NCI-H1105 (cell line): ENCODE measurements around the gene FOXL2.
"Not testable (repeated sequence)": the region's sequence is repeated elsewhere in the genome, so short reads cannot be mapped to it uniquely, and the experiment has no call there.

ENCODE experiments used
- DNase-seq: peaks from one replicate; lab custom pipeline; 2025; lab: John Stamatoyannopoulos, UW

FOXL2 gene

DNA sequence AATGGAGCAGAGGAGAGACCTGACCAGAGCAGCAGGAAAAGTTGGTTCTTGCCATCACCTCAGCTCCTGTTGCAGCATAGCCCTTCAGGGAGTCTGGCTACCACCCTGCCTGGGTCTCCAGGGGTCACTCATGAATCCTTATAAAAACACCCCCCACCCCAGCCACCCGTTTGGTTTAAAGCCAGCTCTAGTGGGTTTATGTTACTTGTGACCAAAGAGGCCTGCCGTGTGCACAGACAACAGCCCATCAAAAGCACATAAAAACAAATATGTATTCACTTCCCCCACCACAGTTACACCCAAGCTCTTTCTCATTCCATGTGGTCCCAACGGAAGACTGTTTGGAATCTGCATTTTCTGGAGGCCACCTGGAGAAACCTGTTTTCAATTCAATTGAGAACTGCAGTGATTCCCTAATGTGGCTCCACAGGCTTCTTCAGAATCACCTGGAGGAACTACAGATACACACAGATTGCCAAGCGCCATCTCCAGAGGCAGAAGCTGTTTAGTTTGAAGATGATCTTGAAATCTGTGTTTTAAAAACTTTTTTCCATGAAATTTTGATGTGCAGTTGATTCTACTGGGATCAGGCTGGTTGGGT lies 13.8 kb downstream of the FOXL2 start:
- no peak for DNase-seq

GRCh38 chr3:138928727-138929372 lies 18.1 kb downstream of the FOXL2 start:
- no peak for DNase-seq

- peak; percentile 82 for DNase-seq
These were observed 23.4 kb downstream of the FOXL2 start for GRCh38 chr3:138923531-138923994.

- DNase-seq: not testable (repeated sequence)
These were observed 24.5 kb downstream of the FOXL2 start for GRCh38 chr3:138922400-138922799.

GRCh38 chr3:138921316-138922292 lies 25.3 kb downstream of the FOXL2 start:
- no peak for DNase-seq

DNA sequence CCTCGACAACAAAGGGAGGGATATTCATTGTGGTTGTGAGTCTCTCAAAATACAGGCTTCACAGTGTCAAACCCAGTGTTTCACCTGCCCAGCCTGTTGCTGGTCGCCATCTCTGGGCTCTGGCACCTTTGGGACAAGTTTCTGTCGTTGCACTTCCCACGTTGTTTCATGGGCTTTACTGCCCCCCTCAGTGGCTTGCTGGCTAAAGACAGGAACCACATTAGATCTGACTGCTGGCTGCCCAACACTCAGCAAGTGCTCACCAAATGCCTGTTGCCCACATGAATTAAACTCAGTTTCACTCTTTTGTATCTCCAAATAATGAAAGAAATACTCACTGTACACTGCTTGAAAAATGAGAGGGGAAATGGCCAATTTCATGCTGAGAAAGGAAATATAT lies 27.6 kb downstream of the FOXL2 start:
- no peak for DNase-seq

DNA sequence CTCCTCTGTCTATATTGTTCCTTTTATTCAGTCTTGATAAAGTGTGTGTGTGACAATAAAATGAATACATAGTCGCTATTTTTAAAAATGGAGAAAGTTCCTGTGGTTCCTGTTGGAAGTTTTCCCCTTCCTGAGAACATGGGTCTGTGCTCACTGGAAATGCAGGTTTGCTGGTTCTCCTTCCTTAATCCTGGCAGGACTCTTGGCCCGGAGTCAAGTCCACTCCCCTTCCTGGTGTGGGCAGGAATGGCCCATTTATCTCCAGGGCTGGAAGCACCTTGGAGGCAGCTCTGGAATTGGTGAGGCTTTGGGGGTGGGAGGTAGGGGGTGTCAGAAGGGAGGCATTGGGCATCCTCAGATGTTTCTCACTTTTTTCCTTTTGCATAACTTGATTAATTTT lies 30.1 kb downstream of the FOXL2 start:
- no peak for DNase-seq

- DNase-seq: peak; percentile 95
These were observed 31.1 kb downstream of the FOXL2 start for GRCh38 chr3:138915503-138916498.

DNA sequence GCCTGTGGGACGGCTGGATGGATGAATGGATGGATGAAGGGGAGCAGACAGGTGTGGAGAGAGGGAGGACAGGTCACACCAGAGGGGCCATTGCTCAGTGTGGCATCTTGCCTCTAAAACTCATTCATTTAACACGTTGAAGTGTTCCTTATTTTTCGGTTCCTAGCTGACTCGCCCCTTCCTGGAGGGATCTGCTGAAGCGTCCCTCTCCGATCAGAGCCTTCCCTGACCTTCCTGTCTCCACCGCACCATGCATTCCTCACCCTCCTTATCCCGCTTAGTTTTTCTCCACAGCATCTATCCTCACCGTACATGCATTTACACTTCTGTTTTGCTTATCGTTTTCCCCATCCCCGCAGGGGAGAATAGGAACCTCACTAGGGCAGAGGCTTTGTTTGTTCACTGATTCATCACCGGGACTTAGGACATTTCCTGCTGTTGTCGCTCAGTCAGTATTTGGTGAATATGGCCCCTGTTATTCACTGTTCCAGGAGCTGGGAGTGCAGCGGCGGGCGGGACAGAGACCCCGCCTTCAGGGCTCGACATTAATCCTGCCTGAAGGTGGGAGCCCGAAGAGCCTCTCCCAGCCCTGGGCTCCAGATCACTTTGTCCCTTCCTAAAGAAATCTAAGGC lies 32.0 kb downstream of the FOXL2 start:
- no peak for DNase-seq

DNA sequence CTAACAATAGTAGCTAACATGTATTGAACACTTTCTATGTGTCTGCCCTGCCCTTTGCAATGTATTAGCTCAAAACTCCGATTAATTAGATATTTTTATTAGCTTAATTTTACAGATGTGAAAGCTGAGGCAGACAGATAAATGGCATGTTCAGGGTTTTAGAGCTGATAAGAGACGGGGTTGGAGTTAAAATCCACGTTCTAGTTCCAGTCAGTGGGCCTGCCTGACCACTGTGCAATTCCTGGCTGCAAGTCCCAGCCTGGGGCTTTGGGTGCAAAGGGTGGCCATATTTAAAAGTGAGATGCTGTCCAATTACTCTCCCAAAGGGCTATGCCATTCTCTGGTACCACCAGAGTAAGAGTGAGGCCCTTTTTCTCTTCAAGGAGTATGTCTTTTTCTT lies 33.2 kb downstream of the FOXL2 start:
- DNase-seq: no peak

GRCh38 chr3:138912237-138912636 lies 34.7 kb downstream of the FOXL2 start:
- no peak for DNase-seq

- no peak for DNase-seq
These were observed 35.3 kb downstream of the FOXL2 start for GRCh38 chr3:138911621-138912020.

GRCh38 chr3:138909904-138910303 lies 37.0 kb downstream of the FOXL2 start:
- DNase-seq: no peak

DNA sequence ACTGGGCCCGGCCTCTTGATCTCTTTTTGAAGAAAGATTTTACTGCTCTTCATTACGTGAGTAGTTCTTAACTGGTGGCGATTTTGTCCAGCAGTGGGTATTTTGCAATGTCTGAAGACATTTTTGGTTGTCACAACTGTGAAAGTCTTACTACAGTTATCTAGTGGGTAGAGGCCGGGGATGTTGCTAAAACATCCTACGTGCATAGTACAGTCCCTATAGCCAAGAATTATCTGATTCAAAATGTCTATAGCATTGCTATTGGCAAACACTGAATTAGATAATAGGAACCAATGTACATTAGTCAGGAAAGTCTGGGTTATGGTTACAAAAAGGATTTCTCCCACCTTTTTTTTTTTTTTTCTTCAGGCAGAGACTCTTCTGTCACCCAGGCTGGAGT lies 38.1 kb downstream of the FOXL2 start:
- DNase-seq: no peak

GRCh38 chr3:138907539-138907938 lies 39.4 kb downstream of the FOXL2 start:
- DNase-seq: no peak

GRCh38 chr3:138902171-138902570 lies 44.8 kb downstream of the FOXL2 start:
- DNase-seq: no peak

- DNase-seq: no peak
These were observed 45.4 kb downstream of the FOXL2 start for GRCh38 chr3:138901567-138901966.

- DNase-seq: no peak
These were observed 47.5 kb downstream of the FOXL2 start for GRCh38 chr3:138899351-138899991.

DNA sequence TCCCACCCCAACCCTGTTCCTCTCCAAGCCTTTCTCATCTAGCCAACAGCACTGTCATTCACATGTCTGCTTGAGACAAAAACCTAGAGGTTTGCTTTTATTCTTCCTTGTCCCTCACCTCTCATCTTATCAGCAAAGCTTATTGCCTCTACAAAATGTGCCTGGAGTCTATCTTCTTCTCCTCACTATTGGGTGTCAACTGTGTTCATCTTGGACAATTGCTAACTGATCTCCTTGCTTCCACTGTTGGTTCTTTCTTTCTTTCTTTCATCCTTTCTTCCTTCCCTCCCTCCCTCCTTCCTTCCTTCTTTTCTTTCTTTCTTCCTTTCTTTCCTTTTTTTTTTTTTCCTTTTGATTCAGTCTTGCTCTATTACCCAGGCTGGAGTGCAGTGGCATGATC lies 48.2 kb downstream of the FOXL2 start:
- no peak for DNase-seq

DNA sequence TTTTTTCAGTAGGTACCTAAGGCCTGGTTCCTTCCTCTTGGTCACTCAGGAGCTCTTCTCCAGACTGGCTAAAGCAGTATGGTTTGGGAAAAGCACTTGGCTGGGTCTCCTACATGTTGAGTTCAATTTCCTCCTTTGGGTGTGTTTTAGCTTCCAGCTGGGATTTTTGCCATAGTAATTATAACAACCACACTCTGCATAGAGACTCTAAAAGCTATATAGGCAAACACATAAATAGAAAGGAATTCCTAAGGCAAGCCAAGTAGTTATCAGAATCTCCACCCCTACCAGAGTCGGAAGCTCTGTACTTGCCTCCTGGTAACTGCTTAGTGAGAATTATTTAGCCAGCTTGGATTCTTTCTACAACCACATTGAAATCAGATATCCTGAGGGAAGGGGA lies 48.6 kb downstream of the FOXL2 start:
- no peak for DNase-seq
